ENCODE data around the gene LRRC26. TPM values are rescaled to one million over a fixed set of nuclear protein-coding genes. Genes with fewer than 3 reads are reported as not detected.

LRRC26 gene
- total and polyA plus RNA-seq, 5 donors from 2014 or later = not detected

DNA sequence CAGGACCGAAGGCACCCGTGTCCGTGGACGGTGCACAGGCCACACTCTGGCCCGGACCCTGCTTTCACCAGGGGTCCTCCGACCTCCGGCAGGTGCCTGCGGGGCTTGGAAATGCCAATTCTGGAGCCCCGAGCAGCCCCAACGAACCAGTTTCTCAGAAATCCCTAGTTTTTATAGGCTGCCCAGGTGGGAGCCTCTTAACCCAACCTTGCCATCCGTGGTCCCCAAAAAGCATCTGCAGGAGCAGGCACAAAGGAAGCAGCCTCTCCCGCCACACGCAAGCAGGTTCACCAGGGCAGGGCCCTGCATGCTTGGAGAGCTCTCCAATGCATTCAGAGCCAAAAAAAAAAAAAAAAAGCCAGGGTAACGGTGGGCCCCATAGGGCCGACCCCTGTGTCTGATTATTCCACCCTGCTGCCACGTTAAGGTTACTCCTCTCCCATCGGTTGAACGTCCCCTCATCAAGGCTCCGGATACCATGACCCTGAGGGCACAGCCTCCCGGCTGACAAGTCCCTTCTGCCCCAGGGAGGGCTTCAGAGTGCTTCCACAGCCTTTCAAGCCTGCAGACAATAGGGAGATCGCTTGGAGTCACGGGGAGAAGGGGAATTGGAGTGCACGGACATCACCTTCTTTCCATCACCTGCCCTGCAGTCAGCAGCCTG lies 31.5 kb upstream of the LRRC26 start:
- peak overlapping the region; percentile 85 to 95 (median 90) for H3K4me3 Mint-ChIP-seq
- no peaks in the 10 kb centered on the region for H3K9me3 Mint-ChIP-seq
- peak overlapping the region in 2 of 3 donors; percentile 56 to 88 for H3K27ac Mint-ChIP-seq
- H3K27ac ChIP-seq (ENCODE audit: insufficient read depth, low read length, poor library complexity, severe bottlenecking) = peak overlapping the region; percentile 84
- no peaks in the 10 kb centered on the region for H3K9me3 ChIP-seq (ENCODE audit: control insufficient read depth in 2 of 2, low read length in 2 of 2)
- H3K4me3 ChIP-seq (ENCODE audit: low read depth, low read length) = peak overlapping the region; percentile 44
- H3K36me3 Mint-ChIP-seq = no peaks in the 10 kb centered on the region
- H3K4me1 ChIP-seq (ENCODE audit: control insufficient read depth, insufficient read depth, low read length, poor library complexity, severe bottlenecking) = peaks cover 41% of the 10 kb centered on the region
- no peaks in the 10 kb centered on the region for H3K27me3 Mint-ChIP-seq
- no peaks in the 10 kb centered on the region for H3K27me3 ChIP-seq (ENCODE audit: control insufficient read depth, insufficient read depth, low read length)
- no peak for ATAC-seq (ENCODE audit: low read depth in 2 of 2)
- peaks cover 0 to 49% (median 18%) of the 10 kb centered on the region in 4 donors for H3K4me1 Mint-ChIP-seq
- H3K36me3 ChIP-seq (ENCODE audit: control insufficient read depth, insufficient read depth, low read length) = no peaks in the 10 kb centered on the region
- no peak for DNase-seq

DNA sequence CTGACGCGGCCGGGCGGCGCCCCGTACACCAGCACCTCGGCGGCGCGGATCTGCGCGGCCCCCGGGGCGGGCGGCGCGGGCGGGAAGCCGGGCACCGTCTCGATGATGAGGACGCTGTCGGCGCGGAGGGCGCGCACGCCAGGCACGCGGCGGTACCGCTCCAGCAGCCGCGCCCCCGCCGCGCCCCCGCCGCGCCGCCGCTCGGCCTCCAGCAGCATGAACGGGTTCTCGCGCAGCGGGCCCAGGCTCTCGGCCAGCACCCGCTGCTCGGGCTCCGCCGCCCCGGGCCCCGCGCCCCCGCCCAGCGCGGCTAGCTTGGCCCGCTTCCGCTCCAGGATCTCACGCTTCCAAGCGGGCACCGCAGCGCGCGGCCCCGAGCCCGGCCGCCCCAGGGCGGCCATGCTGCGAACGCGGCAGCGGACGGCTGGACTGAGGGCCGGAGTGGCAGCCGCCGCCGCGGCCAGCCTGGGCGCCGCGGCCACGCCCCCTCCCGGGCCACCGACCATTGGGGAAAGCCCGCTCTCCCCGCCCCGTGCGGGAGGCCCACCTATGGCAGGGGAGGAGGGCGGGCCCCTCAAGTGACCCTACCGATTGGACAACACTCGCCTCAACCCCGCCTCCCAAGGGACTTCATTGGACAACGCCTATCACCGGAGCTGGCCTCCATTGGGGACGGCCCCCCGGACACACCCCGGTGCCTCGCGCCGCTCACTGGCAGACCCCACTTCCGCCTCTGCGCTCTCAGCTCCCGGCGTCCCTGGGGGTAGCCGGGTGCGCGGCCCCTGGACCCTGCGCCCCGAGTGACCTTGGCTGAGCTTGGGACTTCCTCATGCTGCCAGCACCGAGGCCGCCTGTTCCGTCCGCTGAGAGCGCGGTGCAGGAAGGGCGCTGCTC lies 30.7 kb upstream of the LRRC26 start, which contains the start of gene TPRN:
TPRN (minus strand) TSS at position 431 of the 894 bp plus-strand sequence; CDS start at position 401, 30 bp downstream.
- peak within 1 kb of the TSS; percentile 84 for H3K27ac ChIP-seq (ENCODE audit: insufficient read depth, low read length, poor library complexity, severe bottlenecking)
- Mint-ChIP-seq H3K4me1 (peaks cover 0 to 41% (median 14%) of the 10 kb centered on the region in 4 donors), H3K27me3 (no peaks in the 10 kb centered on the region), H3K4me3 (peak within 1 kb of the TSS; percentile 85 to 95 (median 90)), H3K36me3 (no peaks in the 10 kb centered on the region), H3K9me3 (no peaks in the 10 kb centered on the region), H3K27ac (peak within 1 kb of the TSS in 2 of 3 donors; percentile 56 to 88)
- H3K4me3 ChIP-seq (ENCODE audit: low read depth, low read length) = peak within 1 kb of the TSS; percentile 44
- peaks cover 33% of the 10 kb centered on the region for H3K4me1 ChIP-seq (ENCODE audit: control insufficient read depth, insufficient read depth, low read length, poor library complexity, severe bottlenecking)
- H3K9me3 ChIP-seq (ENCODE audit: control insufficient read depth in 2 of 2, low read length in 2 of 2) = no peaks in the 10 kb centered on the region
- ATAC-seq (ENCODE audit: low read depth in 2 of 2) (peak; percentile 96 to 97), DNase-seq (peak; percentile 98 to 99 (median 98))
- no peaks in the 10 kb centered on the region for H3K36me3 ChIP-seq (ENCODE audit: control insufficient read depth, insufficient read depth, low read length)
- H3K27me3 ChIP-seq (ENCODE audit: control insufficient read depth, insufficient read depth, low read length) = no peaks in the 10 kb centered on the region

DNA sequence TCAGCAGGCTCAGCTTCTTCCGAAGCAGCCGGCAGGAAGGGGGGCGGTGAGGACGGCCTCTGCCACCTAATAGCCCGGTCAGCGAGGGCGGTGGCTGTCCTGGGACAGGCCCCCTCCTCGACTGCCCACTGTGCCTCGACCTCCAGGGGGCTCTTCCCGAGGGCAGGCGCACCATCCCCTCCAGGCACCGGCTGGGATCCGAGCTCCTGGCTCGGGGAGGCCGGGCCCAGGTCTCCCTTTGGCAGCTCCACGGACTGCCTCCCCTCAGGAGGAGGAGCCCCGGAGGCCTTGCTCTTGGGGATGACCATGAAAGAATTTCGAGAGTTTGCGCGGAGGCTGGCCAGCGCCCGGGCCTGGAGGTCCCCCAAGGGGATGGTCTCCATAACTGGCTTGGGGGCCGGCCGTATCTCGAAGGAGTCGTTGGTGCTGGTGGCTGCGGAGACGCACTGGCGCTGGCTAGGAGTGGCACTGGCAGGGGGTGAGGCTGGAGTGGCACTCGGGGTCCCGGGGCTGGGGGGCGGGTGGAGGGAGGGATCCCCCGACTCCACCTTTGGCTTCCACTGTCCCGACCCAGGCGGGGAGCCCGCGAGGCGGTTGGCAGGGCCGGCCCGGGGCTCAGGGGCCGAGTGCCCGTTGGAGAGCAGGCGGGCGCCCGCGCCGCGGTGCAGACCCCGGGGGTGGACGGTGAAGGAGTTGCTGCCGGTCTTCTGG lies 29.7 kb upstream of the LRRC26 start:
- Histone ChIP-seq H3K4me1 (ENCODE audit: control insufficient read depth, insufficient read depth, low read length, poor library complexity, severe bottlenecking) (peaks cover 27% of the 10 kb centered on the region), H3K27ac (ENCODE audit: insufficient read depth, low read length, poor library complexity, severe bottlenecking) (no peak overlapping the region), H3K4me3 (ENCODE audit: low read depth, low read length) (no peak overlapping the region), H3K27me3 (ENCODE audit: control insufficient read depth, insufficient read depth, low read length) (no peaks in the 10 kb centered on the region), H3K9me3 (ENCODE audit: control insufficient read depth in 2 of 2, low read length in 2 of 2) (no peaks in the 10 kb centered on the region), H3K36me3 (ENCODE audit: control insufficient read depth, insufficient read depth, low read length) (no peaks in the 10 kb centered on the region)
- Mint-ChIP-seq H3K4me1 (peaks cover 0 to 37% (median 12%) of the 10 kb centered on the region in 4 donors), H3K27ac (no peak overlapping the region), H3K4me3 (peak overlapping the region in 3 of 4 donors; percentile 32 to 85 (median 81)), H3K36me3 (no peaks in the 10 kb centered on the region), H3K9me3 (no peaks in the 10 kb centered on the region), H3K27me3 (no peaks in the 10 kb centered on the region)
- ATAC-seq (ENCODE audit: low read depth in 2 of 2) (no peak), DNase-seq (no peak)

DNA sequence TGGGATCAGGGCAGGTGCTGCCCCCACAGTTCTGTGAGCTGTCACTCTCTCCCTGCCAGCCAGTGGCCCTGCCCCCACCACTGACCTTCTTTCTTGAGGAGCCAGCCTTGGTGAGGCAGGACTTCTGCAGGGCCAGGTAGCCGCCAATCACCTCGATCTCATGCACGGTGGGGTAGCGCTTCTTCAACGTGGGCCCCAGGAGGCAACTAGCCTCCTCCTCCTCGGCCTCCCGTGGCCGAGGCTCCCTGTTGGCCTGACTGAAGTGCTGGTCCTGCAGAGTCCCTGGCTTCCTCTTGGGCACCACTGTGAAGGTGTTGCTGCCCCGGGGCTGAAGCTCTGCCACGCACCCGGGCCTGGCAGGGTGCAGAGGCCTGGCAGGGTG lies 29.0 kb upstream of the LRRC26 start:
- H3K27ac Mint-ChIP-seq = no peak overlapping the region
- H3K4me1 Mint-ChIP-seq = peaks cover 0 to 30% (median 7%) of the 10 kb centered on the region in 4 donors
- ATAC-seq (ENCODE audit: low read depth in 2 of 2) = no peak

DNA sequence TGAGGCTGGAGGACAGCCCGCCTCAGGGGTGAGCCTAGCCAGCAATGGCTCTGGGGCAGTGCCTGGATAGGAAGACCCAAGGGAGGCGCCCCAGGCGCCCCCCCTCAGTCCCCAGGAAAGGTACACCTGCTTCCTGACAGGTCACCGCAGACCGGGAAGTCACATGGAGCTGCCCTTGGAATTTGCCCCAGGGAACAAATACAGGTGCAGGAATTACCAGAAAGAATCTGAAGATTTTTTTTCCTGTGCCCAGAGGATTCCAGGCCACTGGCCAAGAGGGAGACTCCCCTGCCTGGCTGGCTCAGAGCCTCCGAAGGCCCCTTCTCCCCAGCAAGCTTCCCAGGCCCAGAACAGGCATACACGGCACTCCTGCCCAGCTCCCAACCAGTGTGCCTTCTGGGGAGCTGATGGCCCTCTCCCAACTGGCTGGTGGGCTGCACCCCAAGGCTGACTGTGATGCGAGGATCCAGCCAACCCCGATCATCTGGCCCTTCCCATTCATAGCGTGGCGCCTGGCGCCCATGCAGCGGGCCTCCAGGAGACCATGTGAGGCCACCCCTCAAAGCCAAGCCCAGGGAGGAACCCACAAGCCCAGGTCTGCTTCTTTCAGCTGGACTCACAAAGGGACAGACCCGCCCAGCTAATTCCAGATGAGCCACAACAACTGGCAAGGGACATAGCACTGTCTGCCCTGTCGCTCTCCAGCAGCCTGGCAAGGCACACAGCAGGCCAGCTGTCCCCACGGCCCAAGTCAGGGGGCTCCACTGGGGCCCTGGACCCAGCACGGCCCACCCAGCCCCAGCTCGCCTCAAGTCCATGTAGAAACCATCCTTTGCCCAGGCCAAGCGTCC lies 28.4 kb upstream of the LRRC26 start:
- Histone ChIP-seq H3K36me3 (ENCODE audit: control insufficient read depth, insufficient read depth, low read length) (no peaks in the 10 kb centered on the region), H3K4me1 (ENCODE audit: control insufficient read depth, insufficient read depth, low read length, poor library complexity, severe bottlenecking) (peaks cover 15% of the 10 kb centered on the region), H3K27me3 (ENCODE audit: control insufficient read depth, insufficient read depth, low read length) (no peaks in the 10 kb centered on the region), H3K4me3 (ENCODE audit: low read depth, low read length) (no peak overlapping the region), H3K27ac (ENCODE audit: insufficient read depth, low read length, poor library complexity, severe bottlenecking) (no peak overlapping the region), H3K9me3 (ENCODE audit: control insufficient read depth in 2 of 2, low read length in 2 of 2) (no peaks in the 10 kb centered on the region)
- H3K4me1 Mint-ChIP-seq = peaks cover 0 to 25% (median 7%) of the 10 kb centered on the region in 4 donors
- no peak for DNase-seq
- H3K4me3 Mint-ChIP-seq = peak overlapping the region; percentile 29 to 71 (median 58)
- H3K27ac Mint-ChIP-seq = no peak overlapping the region
- no peaks in the 10 kb centered on the region for H3K27me3 Mint-ChIP-seq
- H3K36me3 Mint-ChIP-seq = no peaks in the 10 kb centered on the region
- H3K9me3 Mint-ChIP-seq = no peaks in the 10 kb centered on the region
- no peak for ATAC-seq (ENCODE audit: low read depth in 2 of 2)

More for the DNA sequence above, 29.0 kb upstream of the LRRC26 start:
- H3K4me3 Mint-ChIP-seq = peak overlapping the region; percentile 29 to 71 (median 58)
- H3K4me3 ChIP-seq (ENCODE audit: low read depth, low read length) = no peak overlapping the region
- no peaks in the 10 kb centered on the region for H3K9me3 ChIP-seq (ENCODE audit: control insufficient read depth in 2 of 2, low read length in 2 of 2)
- no peak for DNase-seq
- H3K27me3 Mint-ChIP-seq = no peaks in the 10 kb centered on the region
- no peaks in the 10 kb centered on the region for H3K36me3 ChIP-seq (ENCODE audit: control insufficient read depth, insufficient read depth, low read length)
- no peaks in the 10 kb centered on the region for H3K27me3 ChIP-seq (ENCODE audit: control insufficient read depth, insufficient read depth, low read length)
- no peaks in the 10 kb centered on the region for H3K9me3 Mint-ChIP-seq
- no peak overlapping the region for H3K27ac ChIP-seq (ENCODE audit: insufficient read depth, low read length, poor library complexity, severe bottlenecking)
- H3K4me1 ChIP-seq (ENCODE audit: control insufficient read depth, insufficient read depth, low read length, poor library complexity, severe bottlenecking) = peaks cover 20% of the 10 kb centered on the region
- no peaks in the 10 kb centered on the region for H3K36me3 Mint-ChIP-seq

DNA sequence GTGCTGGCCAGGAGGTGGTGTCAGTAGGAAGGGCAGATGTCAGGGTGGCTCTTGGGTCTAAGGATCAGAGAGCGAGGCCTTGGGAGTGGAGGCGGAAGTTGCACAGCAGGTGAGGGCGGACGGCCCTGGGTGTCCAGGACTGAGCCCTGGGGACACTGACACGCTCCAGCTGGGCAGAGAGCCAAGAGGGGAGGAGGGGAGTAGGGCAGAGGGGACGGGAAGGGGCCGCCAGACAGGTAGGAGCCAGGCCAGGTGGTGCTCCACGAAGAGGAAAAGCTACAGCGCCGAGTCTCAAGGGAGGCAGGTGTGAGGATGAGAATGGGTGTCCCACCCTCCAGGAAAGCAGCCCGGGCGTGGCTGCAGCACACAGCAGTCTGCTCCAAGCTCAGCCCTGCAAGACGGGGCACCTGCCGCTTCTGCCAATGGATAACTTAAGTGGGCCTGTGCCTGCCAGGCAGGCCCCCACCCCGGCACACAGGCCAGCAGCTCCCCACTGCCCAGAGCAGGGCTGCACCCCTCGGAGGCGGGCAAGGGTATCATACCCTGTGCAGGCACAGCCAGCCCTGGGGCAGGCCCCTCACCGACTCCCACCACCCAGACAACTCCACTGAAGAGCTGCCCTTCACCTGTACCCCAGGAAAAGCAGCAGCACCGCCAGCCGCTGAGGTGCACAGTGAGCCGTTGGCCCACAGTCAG lies 25.8 kb upstream of the LRRC26 start:
- Histone ChIP-seq H3K27me3 (ENCODE audit: control insufficient read depth, insufficient read depth, low read length) (no peaks in the 10 kb centered on the region), H3K36me3 (ENCODE audit: control insufficient read depth, insufficient read depth, low read length) (no peaks in the 10 kb centered on the region), H3K4me3 (ENCODE audit: low read depth, low read length) (no peak overlapping the region), H3K4me1 (ENCODE audit: control insufficient read depth, insufficient read depth, low read length, poor library complexity, severe bottlenecking) (peaks cover 8% of the 10 kb centered on the region), H3K9me3 (ENCODE audit: control insufficient read depth in 2 of 2, low read length in 2 of 2) (no peaks in the 10 kb centered on the region), H3K27ac (ENCODE audit: insufficient read depth, low read length, poor library complexity, severe bottlenecking) (no peak overlapping the region)
- Mint-ChIP-seq H3K9me3 (no peaks in the 10 kb centered on the region), H3K4me1 (peaks cover 0 to 10% (median under 1%) of the 10 kb centered on the region in 4 donors), H3K27me3 (no peaks in the 10 kb centered on the region), H3K4me3 (peak overlapping the region in 1 of 4 donors; percentile 25), H3K27ac (no peak overlapping the region), H3K36me3 (no peaks in the 10 kb centered on the region)
- ATAC-seq (ENCODE audit: low read depth in 2 of 2) = no peak
- DNase-seq = no peak
